ENCODE measurements around the gene YIPF3.

YIPF3 gene

GRCh38 chr6:43532201-43532600, 15.5 kb upstream of the YIPF3 start:
- Histone ChIP-seq H3K27ac (ENCODE audit: low read length) (no peak overlapping the region), H3K9ac (ENCODE audit: low read length) (no peak overlapping the region), H3K4me2 (ENCODE audit: low read length) (no peak overlapping the region), H3K79me2 (ENCODE audit: low read length) (no peaks in the 10 kb centered on the region), H3K4me1 (ENCODE audit: low read length) (no peaks in the 10 kb centered on the region), H3K9me3 (ENCODE audit: insufficient read depth, low read length) (no peaks in the 10 kb centered on the region), H3K36me3 (replicated peaks; ENCODE audit: low read depth, low read length) (peaks cover 64% of the 10 kb centered on the region), H3K4me3 (ENCODE audit: low read length) (no peak overlapping the region), H4K20me1 (ENCODE audit: insufficient read depth, low read length) (no peaks in the 10 kb centered on the region), H3K27me3 (ENCODE audit: low read depth, low read length) (no peaks in the 10 kb centered on the region), H2AFZ (ENCODE audit: low read depth, low read length) (no peak overlapping the region)
- TF ChIP-seq, protein P1, sequence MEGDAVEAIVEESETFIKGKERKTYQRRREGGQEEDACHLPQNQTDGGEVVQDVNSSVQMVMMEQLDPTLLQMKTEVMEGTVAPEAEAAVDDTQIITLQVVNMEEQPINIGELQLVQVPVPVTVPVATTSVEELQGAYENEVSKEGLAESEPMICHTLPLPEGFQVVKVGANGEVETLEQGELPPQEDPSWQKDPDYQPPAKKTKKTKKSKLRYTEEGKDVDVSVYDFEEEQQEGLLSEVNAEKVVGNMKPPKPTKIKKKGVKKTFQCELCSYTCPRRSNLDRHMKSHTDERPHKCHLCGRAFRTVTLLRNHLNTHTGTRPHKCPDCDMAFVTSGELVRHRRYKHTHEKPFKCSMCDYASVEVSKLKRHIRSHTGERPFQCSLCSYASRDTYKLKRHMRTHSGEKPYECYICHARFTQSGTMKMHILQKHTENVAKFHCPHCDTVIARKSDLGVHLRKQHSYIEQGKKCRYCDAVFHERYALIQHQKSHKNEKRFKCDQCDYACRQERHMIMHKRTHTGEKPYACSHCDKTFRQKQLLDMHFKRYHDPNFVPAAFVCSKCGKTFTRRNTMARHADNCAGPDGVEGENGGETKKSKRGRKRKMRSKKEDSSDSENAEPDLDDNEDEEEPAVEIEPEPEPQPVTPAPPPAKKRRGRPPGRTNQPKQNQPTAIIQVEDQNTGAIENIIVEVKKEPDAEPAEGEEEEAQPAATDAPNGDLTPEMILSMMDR (IDR thresholded peaks at IDR 0.05; ENCODE audit: low read depth, low read length), result no peak
- no peak for TF ChIP-seq EZH2phosphoT487 (IDR thresholded peaks at IDR 0.05; ENCODE audit: low read depth)

DNA sequence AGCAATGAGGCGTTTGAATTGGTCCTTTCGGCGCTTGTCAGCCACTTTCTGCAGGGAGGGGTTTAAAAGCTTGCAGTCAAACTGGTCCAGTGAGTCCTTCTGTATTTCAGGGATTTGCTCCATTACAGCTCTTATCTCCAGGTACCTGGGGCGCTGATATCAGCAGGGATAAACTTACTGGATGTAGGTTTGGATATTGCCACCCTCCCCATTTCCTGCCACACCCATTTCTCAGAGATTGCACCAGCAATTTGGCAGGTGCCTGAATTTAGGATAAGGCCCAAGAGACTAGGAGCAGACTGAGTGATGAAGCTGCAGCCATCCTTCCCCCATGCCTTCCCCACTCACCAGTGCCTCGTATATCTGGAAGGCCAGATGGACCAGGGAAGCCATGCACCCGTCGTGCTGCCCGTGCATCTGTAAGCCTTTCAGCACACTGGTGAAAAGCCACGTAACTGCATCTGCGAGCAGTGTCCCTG, 7.8 kb upstream of the YIPF3 start:
- Histone ChIP-seq H3K9ac (ENCODE audit: low read length) (no peak overlapping the region), H2AFZ (ENCODE audit: low read depth, low read length) (no peak overlapping the region), H3K27ac (ENCODE audit: low read length) (no peak overlapping the region), H3K79me2 (ENCODE audit: low read length) (peaks cover 5% of the 10 kb centered on the region), H4K20me1 (ENCODE audit: insufficient read depth, low read length) (no peaks in the 10 kb centered on the region), H3K4me3 (ENCODE audit: low read length) (no peak overlapping the region), H3K4me2 (ENCODE audit: low read length) (no peak overlapping the region), H3K27me3 (ENCODE audit: low read depth, low read length) (no peaks in the 10 kb centered on the region), H3K36me3 (replicated peaks; ENCODE audit: low read depth, low read length) (peaks cover 93% of the 10 kb centered on the region), H3K4me1 (ENCODE audit: low read length) (0 out of 2 replicates have a peak, but pooled peaks cover 3% of the 10 kb centered on the region), H3K9me3 (ENCODE audit: insufficient read depth, low read length) (no peaks in the 10 kb centered on the region)
- TF ChIP-seq, protein P1 (IDR thresholded peaks at IDR 0.05; ENCODE audit: low read depth, low read length), result no peak
- TF ChIP-seq EZH2phosphoT487 (IDR thresholded peaks at IDR 0.05; ENCODE audit: low read depth), result no peak

DNA sequence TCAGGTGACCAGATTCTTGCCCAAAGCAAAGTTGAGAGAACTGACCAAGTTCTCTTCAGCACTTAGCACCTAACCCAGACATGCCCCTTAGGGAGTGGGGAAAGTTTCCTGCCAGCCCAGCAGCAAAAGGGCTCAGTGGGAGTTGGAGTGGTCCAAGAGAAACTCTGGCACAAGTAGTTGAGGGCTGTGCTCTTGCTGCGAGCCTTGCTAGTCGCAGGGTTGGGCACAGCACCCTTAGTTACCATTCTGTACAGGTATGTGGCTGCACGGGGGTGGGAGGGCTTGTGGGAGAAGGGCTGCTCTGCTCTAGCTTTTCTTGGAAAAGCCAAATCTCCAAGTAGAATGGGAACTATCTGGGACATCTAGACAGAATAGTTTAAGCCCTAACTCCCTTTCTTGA, 6.6 kb upstream of the YIPF3 start:
- H3K36me3 ChIP-seq (replicated peaks; ENCODE audit: low read depth, low read length), result peaks cover 92% of the 10 kb centered on the region
- no peak overlapping the region for H2AFZ ChIP-seq (ENCODE audit: low read depth, low read length)
- H4K20me1 ChIP-seq (ENCODE audit: insufficient read depth, low read length), result peaks cover 2% of the 10 kb centered on the region; the same call in 1 of the 2 replicates
- H3K9ac ChIP-seq (ENCODE audit: low read length), result no peak overlapping the region
- no peak overlapping the region for H3K27ac ChIP-seq (ENCODE audit: low read length)
- H3K27me3 ChIP-seq (ENCODE audit: low read depth, low read length), result no peaks in the 10 kb centered on the region
- H3K4me3 ChIP-seq (ENCODE audit: low read length), result no peak overlapping the region
- no peaks in the 10 kb centered on the region for H3K9me3 ChIP-seq (ENCODE audit: insufficient read depth, low read length)
- peaks cover 6% of the 10 kb centered on the region for H3K4me1 ChIP-seq (ENCODE audit: low read length)
- no peak overlapping the region for H3K4me2 ChIP-seq (ENCODE audit: low read length)
- peaks cover 17% of the 10 kb centered on the region for H3K79me2 ChIP-seq (ENCODE audit: low read length)
- TF ChIP-seq, protein P1 (IDR thresholded peaks at IDR 0.05; ENCODE audit: low read depth, low read length), result no peak
- TF ChIP-seq EZH2phosphoT487 (IDR thresholded peaks at IDR 0.05; ENCODE audit: low read depth), result no peak

- Histone ChIP-seq H2AFZ (ENCODE audit: low read depth, low read length) (no peak overlapping the region), H3K79me2 (ENCODE audit: low read length) (peaks cover 23% of the 10 kb centered on the region), H3K4me1 (ENCODE audit: low read length) (peaks cover 12% of the 10 kb centered on the region), H3K27ac (ENCODE audit: low read length) (no peak overlapping the region), H3K4me3 (ENCODE audit: low read length) (no peak overlapping the region), H3K9me3 (ENCODE audit: insufficient read depth, low read length) (no peaks in the 10 kb centered on the region), H4K20me1 (ENCODE audit: insufficient read depth, low read length) (peaks cover 6% of the 10 kb centered on the region; the same call in 1 of the 2 replicates), H3K36me3 (replicated peaks; ENCODE audit: low read depth, low read length) (peaks cover 86% of the 10 kb centered on the region), H3K4me2 (ENCODE audit: low read length) (no peak overlapping the region), H3K9ac (ENCODE audit: low read length) (no peak overlapping the region), H3K27me3 (ENCODE audit: low read depth, low read length) (no peaks in the 10 kb centered on the region)
- TF ChIP-seq, protein P1 (IDR thresholded peaks at IDR 0.05; ENCODE audit: low read depth, low read length), result no peak
- no peak for TF ChIP-seq EZH2phosphoT487 (IDR thresholded peaks at IDR 0.05; ENCODE audit: low read depth)
Measured at GRCh38 chr6:43522547-43523261, 6.0 kb upstream of the YIPF3 start.

Measured in OCI-LY3 (cell line).